Left lung (tissue), 10 donors: ENCODE measurements around the gene GHR. TPM values are rescaled to one million over a fixed set of nuclear protein-coding genes. Genes with fewer than 3 reads are reported as not detected.
"Not testable (repeated sequence)": the region's sequence is repeated elsewhere in the genome, so short reads cannot be mapped to it uniquely, and the experiment has no call there.

Source experiments
- ATAC-seq: fragments of 200-7000 bp; cut with Tn5 transposase; one replicate; pipeline ENCODE4 v1.9.1; 2020; ENCODE audit warnings: moderate library complexity
- DNase-seq, 4 donors: peaks; one replicate each; pipeline ENCODE4 v3.0.0-alpha.2; 2013 to 2020
- H3K27ac ChIP-seq, 2 donors: fragments of 200-600 bp; sonication (generic) in 1 of 2; one replicate each; pipeline versions ENCODE4 v1.5.0 to v1.8.0; 2020 to 2021
- H3K27me3 ChIP-seq, 2 donors: fragments of 200-600 bp; sonication (generic) in 1 of 2; one replicate each; pipeline versions ENCODE4 v1.5.0 to v1.8.0; 2020 to 2021
- H3K36me3 ChIP-seq, 2 donors: fragments of 200-600 bp; sonication (generic) in 1 of 2; one replicate each; pipeline versions ENCODE4 v1.5.0 to v1.8.0; 2020 to 2021
- H3K4me1 ChIP-seq, 2 donors: fragments of 200-600 bp; one replicate each; pipeline ENCODE4 v1.8.0; 2021
- H3K4me3 ChIP-seq, 2 donors: fragments of 200-600 bp; sonication (generic) in 1 of 2; one replicate each; pipeline versions ENCODE4 v1.5.0 to v1.8.0; 2020 to 2021; ENCODE audit warnings: mild to moderate bottlenecking in 1 of 2
- H3K9me3 ChIP-seq, 2 donors: fragments of 200-600 bp; sonication (generic) in 1 of 2; one replicate each; pipeline versions ENCODE4 v1.5.0 to v1.8.0; 2020 to 2021
- intact Hi-C, 2 donors: fragments of 100-400 bp; cut with DNase I; formaldehyde crosslinking; loops; one replicate each; pipeline versions ENCODE4 v1.11.2 to v1.14.2; 2022
- polyA plus RNA-seq, 6 donors: library from polyadenylated mRNA; unstranded; fragments of 120-200 nt; gene quantifications; one replicate each; pipeline ENCODE4 v1.2.1, GENCODE V29; 2013; ENCODE audit not compliant: insufficient read length in 6 of 6
- total RNA-seq, 2 donors: library from RNA; stranded (reverse); fragmentation: NEBNext Ultra II Directional; extraction: Animal tissue kit (Norgen Biotek cat#: 25700); gene quantifications; one replicate each; pipeline ENCODE4 v1.2.1, GENCODE V29; 2021
- TF ChIP-seq, protein P1 (sequence below), 2 donors: fragments of 200-600 bp; sonication (generic) in 1 of 2; IDR thresholded peaks; one replicate each; pipeline versions ENCODE4 v1.5.0 to v1.8.0; 2021; ENCODE audit warnings: antibody characterized with exemption in 2 of 2
- donor health status: DM: no; HTN: yes; CAD: no.
- donor health status: DM: no; HTN: no; CAD: no.

Gene GHR
- total and polyA plus RNA-seq, 8 donors, result 5.7 to 30.5 (median 26.3) TPM

DNA sequence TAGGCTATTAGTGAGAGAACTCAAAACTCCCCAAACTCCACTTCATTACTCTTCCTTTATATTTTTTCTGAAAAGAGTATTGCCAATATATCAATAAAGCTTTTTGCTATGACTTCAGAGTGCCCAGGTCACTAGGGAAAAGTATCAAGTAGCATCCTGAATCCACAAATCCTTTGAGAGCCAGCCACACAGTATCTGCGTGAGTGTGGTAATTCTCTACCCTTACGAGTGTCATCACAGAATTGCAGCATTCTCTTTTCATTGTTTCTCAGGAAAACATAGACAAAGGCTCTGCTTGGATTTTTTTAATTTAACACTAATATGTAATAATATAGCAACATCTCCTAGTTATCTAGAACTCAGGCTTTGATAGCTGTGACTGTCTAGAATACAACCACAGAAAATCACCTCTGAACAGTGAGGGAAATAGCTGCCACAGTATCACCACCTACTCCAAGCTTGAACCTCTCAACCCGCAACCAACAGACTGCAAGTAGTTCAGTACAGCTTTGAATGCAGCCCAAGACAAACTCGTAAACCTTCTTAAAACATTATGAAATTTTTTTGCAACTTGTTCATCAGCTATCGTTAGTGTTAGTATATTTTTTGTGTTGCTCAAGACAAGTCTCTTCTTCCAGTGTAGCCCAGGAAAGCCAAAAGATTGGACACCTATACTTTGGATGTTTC, 254.1 kb downstream of the GHR start:
- Histone ChIP-seq H3K27ac (no peak overlapping the region), H3K36me3 (no peaks in the 10 kb centered on the region), H3K4me1 (no peaks in the 10 kb centered on the region), H3K4me3 (no peak overlapping the region), H3K9me3 (peaks cover 0 to 22% of the 10 kb centered on the region in 2 donors), H3K27me3 (no peaks in the 10 kb centered on the region)
- DNase-seq (no peak), ATAC-seq (peak; percentile 85)
- TF ChIP-seq, protein P1, sequence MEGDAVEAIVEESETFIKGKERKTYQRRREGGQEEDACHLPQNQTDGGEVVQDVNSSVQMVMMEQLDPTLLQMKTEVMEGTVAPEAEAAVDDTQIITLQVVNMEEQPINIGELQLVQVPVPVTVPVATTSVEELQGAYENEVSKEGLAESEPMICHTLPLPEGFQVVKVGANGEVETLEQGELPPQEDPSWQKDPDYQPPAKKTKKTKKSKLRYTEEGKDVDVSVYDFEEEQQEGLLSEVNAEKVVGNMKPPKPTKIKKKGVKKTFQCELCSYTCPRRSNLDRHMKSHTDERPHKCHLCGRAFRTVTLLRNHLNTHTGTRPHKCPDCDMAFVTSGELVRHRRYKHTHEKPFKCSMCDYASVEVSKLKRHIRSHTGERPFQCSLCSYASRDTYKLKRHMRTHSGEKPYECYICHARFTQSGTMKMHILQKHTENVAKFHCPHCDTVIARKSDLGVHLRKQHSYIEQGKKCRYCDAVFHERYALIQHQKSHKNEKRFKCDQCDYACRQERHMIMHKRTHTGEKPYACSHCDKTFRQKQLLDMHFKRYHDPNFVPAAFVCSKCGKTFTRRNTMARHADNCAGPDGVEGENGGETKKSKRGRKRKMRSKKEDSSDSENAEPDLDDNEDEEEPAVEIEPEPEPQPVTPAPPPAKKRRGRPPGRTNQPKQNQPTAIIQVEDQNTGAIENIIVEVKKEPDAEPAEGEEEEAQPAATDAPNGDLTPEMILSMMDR (IDR thresholded peaks at IDR 0.05), result no peak
- intact Hi-C loops, result no loop called here

- Histone ChIP-seq H3K4me1 (no peaks in the 10 kb centered on the region), H3K36me3 (no peaks in the 10 kb centered on the region), H3K27ac (no peak overlapping the region), H3K4me3 (no peak overlapping the region), H3K9me3 (peaks cover 0 to 16% of the 10 kb centered on the region in 2 donors), H3K27me3 (no peaks in the 10 kb centered on the region)
- TF ChIP-seq, protein P1 (IDR thresholded peaks at IDR 0.05), result no peak
- intact Hi-C loops, result no loop called here
- ATAC-seq (no peak), DNase-seq (no peak)
Observed at GRCh38 chr5:42680046-42680445, 256.8 kb downstream of the GHR start.

GRCh38 chr5:42685078-42685477, 261.8 kb downstream of the GHR start:
- DNase-seq, H3K36me3 ChIP-seq, H3K4me3 ChIP-seq, intact Hi-C loops, H3K27ac ChIP-seq, ATAC-seq, H3K27me3 ChIP-seq, H3K4me1 ChIP-seq: not testable (repeated sequence)
- peaks cover 0 to 29% of the 10 kb centered on the region in 2 donors for H3K9me3 ChIP-seq

- peaks cover 0 to 13% of the 10 kb centered on the region in 2 donors for H3K9me3 ChIP-seq
- intact Hi-C loops, result no loop called here
- H3K4me1 ChIP-seq, result no peaks in the 10 kb centered on the region
- no peak for DNase-seq
- H3K36me3 ChIP-seq, result no peaks in the 10 kb centered on the region
- no peak for ATAC-seq
- no peak overlapping the region for H3K27ac ChIP-seq
- no peak overlapping the region for H3K4me3 ChIP-seq
- TF ChIP-seq, protein P1 (IDR thresholded peaks at IDR 0.05), result no peak
- H3K27me3 ChIP-seq, result no peaks in the 10 kb centered on the region
Observed at GRCh38 chr5:42689391-42689790, 266.2 kb downstream of the GHR start.

- DNase-seq, result peak in 1 of 4 donors; percentile 11
- H3K4me1 ChIP-seq, result no peaks in the 10 kb centered on the region
- H3K27me3 ChIP-seq, result no peaks in the 10 kb centered on the region
- no peaks in the 10 kb centered on the region for H3K36me3 ChIP-seq
- H3K4me3 ChIP-seq, result no peak overlapping the region
- no peak for ATAC-seq
- peaks cover 0 to 1% of the 10 kb centered on the region in 2 donors for H3K9me3 ChIP-seq
- TF ChIP-seq, protein P1 (IDR thresholded peaks at IDR 0.05), result no peak
- no peak overlapping the region for H3K27ac ChIP-seq
- intact Hi-C loops, result no loop called here
Observed at GRCh38 chr5:42691413-42691937, 268.2 kb downstream of the GHR start.
